ENCODE data around the gene TMPRSS6.

Gene TMPRSS6

GRCh38 chr22:37109242-37109917, at the start of gene TMPRSS6:
Gene TMPRSS6, minus strand, starts transcription at chr22:37109713. Its CDS starts 6,296 bp downstream, at chr22:37103417.
- DNase-seq: no peak

- no peak for DNase-seq
Measured at GRCh38 chr22:37158963-37159290, 49.4 kb upstream of the TMPRSS6 start.

DNA sequence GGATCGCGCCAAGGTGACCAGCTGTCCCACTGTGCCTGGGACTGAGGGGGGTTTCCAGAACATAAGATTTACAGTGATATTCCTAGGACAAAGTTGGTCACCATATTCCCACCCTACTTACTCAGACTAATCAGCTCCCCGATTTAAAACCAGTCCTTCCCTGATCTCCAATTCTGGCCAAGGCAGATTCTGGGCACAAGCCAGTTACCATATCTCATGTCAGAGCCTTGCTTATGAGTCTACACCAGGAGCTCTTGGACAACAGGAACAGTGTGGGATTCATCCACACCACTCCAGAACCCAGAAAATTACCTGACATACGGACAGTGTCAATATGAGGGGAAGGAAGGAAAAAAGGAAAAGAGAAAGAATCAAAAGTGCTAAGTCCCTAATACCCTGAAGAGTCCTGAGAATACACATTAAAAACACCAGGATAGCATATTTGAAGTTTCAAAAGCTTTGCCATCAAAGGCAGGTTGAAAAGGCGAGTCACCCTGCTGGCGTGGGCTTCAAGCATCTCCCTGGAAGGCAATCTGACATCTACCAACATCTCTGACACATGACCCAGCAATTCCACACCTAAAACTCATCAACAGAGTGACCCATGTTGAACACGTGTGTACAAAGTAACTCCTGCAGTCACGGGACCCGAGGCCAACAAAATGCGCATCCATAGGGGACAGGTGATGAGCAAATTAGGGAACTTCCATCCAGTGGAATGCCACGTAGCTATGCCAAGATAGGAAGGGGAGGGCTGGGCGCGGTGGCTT, 48.2 kb upstream of the TMPRSS6 start:
- DNase-seq: no peak

DNA sequence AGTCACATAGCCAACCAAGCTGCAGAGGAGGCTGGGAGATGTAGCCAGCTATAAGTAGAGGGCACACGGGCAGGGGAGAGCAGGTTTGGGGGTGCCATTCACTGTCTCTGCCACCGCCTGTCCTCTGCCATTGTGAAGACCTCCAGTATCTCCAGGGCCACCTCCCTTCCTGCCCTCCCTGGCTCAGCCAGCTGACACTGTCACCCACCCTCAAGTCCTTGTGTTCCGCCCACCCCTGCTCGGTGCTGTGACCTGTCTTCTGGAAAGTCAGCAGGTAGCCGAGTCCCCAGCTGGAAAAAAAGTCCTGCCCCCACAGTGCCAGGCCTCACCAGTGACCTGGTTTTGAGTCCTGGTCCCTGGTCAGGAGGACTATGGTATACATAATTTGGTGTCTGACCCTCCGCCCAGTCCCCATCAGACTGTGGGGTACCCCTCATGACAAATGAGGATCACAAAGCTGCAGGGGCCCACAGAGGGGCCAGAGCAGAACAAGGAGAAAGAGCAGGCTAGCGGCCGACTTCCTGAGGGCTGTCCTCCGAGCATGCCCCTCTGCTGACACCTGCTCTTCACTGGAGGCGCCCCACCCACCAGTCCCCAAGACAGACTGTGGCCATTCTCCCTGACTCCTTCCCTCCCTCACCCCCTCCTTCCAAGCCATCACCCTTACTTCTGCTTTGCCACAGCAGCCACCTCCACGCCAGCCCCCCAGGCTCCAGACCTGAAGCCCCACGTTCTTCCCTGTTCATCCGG, 47.3 kb upstream of the TMPRSS6 start:
- no peak for DNase-seq

GRCh38 chr22:37155971-37156370, 46.5 kb upstream of the TMPRSS6 start:
- DNase-seq: no peak

DNA sequence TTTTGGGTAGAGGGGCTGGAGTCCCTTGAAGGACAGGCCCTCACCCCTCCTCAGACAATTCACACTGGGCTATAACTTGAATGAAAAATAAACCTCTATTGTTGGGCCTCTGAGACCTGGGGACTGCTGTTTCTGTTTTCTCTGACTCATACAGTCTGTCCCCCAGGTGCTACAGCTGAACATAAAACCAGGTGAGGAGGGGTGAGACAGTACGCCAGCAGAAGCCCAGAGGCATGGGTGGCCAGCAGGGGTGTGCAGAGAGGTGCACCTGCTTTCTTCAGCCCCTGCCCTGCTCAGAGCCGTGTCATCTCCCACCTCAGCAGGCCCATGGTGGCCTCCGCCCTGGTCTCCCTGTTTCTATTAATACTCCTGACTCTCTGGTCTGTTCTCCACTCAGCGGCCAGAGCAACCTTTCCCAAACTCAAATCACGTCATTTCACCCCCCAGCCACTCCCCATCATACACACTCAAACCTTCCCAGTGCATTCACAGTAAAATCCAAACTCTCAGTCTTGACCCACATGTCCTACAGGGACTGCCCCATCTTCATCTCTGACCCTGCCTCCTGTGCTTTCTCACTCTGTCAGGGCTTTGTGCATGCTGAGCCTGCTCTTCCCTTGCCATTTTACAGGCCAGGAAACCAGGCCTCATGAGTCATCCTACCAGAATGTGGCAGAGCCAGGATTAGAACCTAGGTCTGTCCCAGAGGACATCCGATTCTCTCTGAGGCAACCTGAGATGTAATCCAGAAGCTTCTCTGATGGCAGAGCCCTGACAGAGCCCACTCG, 45.6 kb upstream of the TMPRSS6 start:
- no peak for DNase-seq

DNA sequence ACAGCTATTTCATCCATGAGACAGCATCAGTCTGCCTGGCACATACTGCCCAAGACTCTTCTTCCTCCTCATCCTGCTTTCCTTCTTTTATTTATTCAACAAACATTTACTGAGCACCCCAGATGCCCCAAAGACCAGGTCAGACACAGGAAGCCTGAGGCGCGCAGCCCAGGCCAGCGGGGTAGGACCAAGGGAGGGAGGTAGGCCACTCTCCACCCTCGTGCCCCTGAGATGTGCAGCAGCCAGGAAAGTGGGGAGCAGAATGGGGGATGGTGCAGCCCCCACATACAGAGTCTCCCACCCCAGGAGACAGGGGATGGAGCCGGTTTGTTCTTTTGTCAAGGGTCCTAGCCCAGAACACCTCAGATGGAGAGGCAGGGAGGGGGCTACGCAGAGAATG, 44.4 kb upstream of the TMPRSS6 start:
- no peak for DNase-seq

GRCh38 chr22:37151401-37151800, 41.9 kb upstream of the TMPRSS6 start:
- no peak for DNase-seq

DNA sequence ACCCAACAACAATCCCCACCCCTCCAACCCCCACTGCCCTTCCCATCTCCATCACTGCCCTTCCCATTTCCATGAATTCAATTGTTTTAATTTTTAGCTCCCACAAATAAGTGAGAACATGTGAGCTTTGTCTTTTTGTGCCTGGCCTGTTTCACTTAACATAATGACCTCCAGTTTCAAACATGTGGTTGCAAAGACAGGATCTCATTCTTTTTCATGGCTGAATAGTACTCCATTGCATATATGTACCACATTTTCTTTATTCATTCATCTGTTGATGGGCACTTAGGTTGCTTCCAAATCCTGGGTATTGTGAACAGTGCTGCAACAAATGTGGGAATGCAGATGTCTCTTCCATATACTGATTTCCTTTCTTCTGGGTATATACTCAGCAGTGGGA, 41.2 kb upstream of the TMPRSS6 start:
- no peak for DNase-seq

DNA sequence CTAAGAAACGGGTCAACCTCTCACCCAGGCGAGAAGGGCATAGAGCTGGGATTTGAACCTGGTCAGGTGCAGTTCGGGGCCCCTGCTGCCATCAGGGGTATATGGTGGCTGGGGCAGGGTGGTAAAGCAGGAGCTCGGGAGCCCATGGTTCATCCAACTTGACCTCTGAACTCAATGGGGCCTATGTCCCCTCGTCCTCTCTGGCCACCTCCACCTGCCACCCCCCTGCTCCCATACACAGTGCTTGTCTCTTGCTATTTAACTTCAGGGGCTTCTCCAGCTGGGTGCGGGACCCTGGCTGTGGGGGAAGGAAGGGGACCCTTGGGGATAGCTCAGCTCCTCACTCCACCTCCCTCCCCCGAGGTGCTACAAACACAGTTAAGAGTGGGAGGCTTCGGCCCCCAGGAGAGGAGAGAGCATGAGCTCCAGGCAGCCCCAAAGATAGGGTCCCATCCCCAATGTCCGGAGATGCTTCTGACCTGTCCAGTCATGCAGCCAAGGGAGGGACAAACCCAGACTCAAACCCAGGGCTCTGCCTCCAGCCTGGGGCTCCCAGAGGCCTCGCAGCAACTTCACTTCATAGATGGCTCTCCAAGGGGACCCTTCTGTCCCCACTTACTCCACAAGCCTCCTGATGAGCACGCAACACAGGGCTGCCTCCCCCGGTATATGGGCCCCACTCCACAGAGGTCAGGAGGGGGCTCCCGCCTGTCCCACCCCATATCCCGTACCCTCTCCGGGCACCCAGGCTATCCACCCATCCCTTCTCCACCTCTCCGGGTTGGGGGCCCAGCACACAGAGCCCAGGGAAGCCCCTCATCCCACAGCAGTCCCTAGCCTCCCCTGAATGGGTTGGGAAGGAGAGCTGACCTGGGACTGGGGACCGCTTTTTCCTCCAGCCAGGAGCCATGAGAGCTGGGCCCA, 39.5 kb upstream of the TMPRSS6 start:
- DNase-seq: no peak

DNA sequence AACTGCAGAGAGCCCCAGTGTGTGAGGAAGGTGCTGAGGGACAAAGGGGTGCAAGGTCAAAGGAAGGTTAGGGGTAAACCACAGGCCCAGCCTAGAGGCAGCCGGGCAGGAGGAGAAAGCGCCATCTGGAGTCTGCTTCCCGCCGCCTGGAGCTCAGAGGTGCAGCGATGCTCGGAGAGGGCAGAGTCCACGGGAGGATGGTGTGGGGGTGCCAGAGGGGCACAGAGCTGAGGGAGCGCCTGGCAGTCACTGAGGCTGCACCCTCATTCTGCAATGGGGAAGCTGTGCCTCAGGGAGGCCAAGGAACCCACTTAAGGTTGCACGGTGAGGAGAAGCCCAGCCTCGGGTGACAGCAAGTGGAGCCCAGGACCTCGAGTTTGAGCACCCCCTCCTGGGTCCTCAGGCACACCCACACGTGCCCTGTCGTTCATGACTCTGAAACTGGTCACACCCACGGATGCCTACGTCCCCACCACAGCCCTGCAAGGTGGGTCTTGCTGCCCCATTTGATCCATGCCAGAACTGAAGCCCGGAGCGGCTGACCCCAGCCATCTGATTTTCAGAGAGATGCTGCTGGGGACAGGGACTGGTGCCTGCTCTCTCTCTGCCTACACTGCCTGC, 38.6 kb upstream of the TMPRSS6 start:
- DNase-seq: no peak

DNA sequence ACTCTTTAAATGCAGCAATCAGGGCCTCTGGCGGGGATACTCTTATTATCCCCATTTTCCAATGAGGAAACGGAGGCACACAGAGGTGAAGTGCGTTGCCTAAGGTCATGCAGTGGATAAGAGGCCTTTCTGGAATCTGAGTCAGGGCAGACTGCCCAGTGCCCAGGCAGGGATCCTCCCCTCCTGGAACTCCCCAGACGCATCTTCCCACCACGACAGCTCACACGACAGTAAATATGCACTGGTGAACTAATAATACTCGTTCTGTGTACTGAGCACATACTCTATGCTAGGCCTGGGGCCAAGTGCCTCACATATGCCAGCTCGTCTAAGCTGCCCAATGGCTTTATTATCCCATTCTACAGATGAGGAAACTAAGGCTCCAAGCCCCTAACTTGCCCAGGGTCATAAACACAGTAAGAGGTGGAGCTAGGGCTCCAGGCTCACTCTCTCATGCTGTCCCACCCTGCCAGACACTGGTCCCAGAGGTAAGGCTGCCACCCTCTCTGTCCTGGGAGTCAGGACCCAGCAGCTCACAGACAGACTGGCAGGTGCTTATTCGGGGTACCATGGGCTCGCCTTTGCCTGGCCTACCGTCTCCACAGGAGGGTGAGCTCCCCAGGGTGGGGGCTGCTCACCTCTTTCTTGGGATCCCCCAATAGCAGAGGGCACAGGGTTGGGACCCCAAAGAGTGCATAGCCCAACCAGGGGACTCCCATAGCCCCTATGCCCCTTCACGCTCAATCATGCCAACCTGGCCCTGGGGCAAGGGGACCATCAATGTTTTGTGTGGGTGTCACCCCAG, 37.9 kb upstream of the TMPRSS6 start:
- DNase-seq: no peak

GRCh38 chr22:37146507-37147180, 37.1 kb upstream of the TMPRSS6 start:
- no peak for DNase-seq

DNA sequence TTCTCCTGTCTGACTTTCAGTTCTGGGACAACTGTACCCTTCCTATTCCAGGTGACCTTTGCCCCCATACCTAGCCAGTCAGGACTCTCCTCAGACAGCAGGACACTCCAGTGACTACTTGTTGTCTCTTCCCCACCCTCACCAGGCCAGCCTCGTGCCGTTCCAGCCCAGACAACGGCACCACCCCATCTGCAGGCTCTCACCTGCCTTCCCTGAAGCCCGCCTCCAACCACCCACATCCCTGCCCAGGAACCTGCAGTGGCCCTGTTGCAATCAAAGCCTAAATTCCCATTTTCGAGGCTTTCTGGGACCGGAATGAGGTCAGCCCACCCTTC, 36.5 kb upstream of the TMPRSS6 start:
- no peak for DNase-seq

GRCh38 chr22:37145180-37146050, 35.9 kb upstream of the TMPRSS6 start:
- no peak for DNase-seq

GRCh38 chr22:37144180-37144554, 34.7 kb upstream of the TMPRSS6 start:
- no peak for DNase-seq

GRCh38 chr22:37141971-37142370, 32.5 kb upstream of the TMPRSS6 start:
- DNase-seq: no peak

DNA sequence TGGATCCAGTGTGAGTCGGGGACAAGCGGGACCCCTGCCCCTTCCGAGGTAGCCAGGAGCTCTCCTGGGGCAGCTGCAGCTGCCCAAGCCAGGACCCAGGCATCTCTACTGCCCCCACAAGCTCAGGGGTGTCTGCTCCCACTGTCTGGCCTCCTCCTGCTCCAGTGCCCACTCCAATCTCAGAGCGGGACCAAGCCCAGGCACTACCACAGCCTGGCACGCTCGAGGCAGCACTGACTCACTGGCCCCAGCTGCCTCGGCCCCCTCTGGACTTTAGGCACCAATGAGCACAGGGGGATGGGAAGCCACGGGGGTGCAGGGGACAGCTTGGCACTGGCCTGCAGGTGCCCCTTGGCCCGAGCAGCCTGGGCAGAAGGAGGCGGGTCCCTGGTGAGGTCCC, 32.0 kb upstream of the TMPRSS6 start:
- no peak for DNase-seq

Measured in hypothalamus (tissue), 51 donors.